Stimulated activated CD8-positive, alpha-beta memory T cell treated with anti-CD3 and anti-CD28 coated beads, Interleukin-4, amount 100 ng/mL, for 24 hours (primary cell): Measurements from ENCODE around the gene C1R.

ENCODE experiments used
- DNase-seq: peaks from one replicate; pipeline ENCODE4 v3.0.0-alpha.2; 2020; ENCODE audit warnings: low read depth

C1R gene

DNA sequence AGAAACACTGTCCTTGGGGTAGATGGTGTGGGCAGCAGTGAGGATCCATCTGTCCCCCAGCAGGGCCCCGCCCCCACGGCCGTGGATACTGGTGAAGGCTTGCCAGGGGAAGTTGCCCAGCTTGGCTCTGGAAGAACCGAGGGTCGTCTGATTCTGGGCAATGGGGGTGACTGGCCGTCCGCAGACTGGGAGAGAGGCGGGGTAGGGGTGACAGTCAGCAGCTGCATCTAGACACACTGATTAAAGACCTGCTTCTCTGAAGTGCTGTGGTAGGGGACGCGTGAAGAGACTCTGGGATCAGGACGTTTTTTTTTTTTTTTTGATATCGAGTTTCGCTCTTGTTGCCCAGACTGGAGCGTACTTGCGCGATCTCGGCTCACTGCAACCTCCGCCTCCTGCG, 4.7 kb upstream of the C1R start:
- DNase-seq, result no peak

DNA sequence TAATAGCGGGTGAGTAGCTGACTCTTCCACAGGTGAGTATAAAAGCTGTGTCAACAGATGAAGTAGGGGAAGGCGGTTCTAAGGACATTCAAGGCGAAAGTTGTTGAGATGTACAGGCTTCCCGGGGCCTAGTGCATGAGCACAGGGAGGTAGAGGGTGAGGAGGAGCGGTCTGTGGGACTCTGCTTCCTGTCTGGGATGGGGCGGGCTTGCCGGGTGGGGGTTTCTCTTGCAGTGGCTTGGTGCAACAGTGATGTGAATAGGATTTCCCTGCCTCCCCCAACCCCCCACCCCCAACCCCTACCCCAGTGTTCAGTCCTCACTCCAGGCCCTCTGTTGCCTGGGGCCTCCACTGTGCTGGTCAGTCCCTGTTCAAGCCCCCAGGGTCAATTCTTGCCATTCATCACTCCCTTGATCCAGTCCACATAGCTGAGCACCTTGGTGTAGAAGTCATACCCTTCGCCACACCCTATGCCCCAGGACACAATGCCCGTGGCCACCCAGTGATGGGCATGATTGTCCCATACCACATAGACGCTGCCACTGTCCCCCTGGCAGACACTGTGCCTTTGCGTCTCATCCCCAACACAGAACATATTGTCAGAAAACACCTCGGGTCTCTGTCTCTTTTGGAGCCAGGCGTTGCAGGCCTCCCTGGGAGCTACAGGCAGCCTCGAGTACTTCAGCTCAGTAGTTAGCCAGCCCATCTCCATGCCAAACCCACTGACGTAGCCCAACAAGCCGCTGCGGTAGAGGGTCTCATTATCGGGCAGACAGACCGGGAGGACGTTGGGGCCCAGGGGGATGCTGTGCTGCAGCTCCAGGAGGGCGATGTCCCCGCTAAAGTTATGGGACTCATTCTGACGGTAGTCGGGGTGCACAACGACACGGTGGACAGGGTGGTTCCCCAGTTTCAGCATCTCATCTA, 4.0 kb upstream of the C1R start:
- DNase-seq, result no peak

DNA sequence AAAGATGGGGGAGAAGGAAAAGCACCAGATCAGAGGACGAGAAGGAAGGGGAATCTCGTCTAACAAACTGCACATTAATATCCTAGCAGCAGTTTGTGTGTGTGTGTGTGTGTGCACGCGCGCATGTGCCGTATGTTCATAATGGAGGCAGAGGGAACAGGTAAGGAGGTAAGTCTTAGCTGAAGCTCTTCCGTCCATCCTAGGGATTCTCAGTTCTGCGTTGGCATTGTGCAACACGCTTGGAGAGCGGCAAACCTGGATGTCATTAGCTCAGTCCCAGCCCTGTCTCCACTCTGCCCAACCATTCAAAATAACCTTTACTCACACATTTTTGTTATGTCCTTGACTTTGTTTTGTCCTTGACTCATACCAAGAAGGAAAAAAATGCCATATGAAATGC, 1.6 kb upstream of the C1R start:
- no peak for DNase-seq

DNA sequence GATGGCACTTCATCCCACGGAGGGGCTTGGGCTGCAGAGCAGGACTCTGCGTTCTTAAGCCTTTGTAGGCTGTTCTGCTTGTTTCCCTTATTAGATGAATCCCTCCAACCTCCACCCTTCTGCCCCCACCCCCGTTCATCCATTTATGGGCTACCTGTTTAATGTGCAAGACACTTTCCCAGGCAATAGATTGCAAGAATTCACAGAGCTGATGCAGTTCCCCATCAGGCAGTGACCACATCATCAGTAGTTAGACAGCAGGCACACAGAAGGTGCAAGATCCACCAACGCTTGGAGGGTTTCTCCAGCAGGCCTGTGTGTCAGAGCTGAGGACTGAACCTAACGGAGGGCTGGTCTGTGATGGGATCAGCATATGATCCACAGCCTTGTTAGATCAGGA, 1.2 kb upstream of the C1R start:
- no peak for DNase-seq

DNA sequence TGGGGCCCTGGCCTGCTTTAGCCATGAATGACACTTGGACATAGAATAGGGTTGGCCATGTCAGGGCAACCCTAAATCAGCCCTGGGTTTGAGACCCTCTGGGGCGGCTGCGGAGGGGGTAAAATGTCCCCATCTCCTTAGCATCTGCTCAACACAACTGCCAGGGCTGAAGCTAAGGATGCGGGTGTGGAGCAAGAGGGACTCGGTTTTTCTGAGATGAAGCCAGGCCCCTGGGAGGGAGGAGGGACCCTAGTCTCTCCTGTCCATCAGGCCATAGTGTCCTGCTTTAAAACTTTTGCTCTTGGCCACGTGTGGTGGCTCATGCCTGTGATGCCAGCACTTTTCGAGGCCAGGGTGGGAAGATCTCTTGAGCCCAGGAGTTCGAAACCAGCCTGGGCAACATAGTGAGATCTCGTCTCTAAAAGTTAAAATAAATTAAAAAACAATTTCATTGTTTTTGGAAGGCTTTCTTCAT, 778 bp upstream of the C1R start:
- DNase-seq, result no peak

DNA sequence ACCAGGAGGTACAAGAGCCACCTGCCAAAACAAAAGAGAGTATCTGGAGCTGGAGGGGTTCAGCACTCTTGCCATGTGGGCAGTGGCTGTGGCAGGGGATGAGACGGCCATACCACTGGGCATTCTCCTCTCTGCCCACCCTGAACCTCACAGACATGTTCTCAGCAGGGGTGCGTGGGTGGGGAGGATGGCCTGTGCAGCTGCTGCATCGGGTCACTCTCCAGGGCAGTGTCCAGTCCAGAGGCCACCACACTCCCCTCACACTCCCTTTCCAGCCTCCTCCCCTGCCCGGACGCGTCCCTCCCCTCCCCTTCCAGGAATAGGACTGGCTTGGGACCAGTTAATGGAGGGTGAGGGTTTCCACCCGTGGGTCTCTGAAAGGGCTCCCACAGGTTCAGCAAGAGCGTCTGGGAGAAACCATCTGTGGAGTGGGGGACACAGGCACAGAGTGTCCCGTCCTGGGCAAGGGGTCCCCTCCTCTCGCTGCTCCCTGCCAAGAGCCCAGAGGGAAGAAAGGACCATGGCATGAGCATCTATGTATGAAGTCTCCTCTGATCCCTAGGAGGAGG, 501 bp downstream of the C1R start:
- DNase-seq, result no peak

DNA sequence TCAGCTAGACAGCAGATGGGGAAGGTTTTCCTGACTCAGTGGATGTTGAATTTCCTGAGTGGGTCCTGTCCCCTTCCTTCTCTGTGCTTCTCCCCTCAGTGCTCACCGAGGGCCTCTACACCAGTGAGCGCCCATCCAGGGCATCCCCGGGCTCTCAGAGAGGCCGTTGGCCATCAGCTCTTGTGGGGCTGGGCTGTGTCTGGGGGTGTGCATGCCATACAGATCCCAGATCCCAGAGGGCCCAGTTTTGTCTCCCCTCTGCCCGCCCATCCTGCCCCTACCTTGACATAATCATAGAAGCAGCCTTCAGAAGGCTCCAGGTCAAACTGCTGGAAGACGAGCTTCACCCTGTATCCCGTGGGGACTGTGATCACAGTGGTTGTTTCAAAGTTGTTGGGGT, 1.1 kb downstream of the C1R start:
- no peak for DNase-seq

DNA sequence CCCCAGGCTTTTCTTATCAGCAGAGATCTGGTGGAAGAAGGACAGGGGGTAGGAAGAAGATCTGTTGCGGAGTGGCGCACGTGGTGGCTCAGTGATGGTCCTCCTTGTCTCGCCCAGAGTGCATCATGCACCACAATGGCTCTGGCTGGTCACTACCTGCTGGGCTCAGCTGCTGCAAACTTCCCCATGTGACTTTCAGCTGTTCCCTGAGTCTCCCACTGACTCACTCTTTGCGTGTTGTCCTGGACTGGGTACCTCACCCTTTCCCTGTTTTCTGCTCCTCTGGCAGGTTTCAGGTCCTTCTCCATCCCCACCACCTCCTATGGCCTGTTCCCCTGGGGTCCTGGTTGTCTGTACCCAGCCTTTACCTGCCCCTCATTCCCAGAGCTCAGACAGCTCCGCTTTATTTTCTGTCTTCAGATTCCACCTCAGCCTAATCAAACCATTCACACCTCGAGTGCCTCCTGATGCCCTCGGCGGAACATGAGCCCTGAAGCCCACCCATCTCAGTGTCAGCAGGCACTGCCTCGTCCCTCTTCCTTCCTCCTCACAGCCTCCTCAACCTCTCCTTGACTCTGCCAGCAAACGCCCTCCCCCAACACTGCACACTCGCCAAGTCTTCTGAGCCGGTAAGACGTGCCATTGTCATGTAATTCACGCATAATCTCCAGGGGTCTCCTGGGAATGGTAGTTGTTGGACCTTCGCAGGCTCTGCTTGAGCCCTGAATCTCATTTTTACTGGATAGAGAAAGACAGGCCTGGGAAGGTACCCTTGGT, 1.8 kb downstream of the C1R start:
- DNase-seq, result no peak

DNA sequence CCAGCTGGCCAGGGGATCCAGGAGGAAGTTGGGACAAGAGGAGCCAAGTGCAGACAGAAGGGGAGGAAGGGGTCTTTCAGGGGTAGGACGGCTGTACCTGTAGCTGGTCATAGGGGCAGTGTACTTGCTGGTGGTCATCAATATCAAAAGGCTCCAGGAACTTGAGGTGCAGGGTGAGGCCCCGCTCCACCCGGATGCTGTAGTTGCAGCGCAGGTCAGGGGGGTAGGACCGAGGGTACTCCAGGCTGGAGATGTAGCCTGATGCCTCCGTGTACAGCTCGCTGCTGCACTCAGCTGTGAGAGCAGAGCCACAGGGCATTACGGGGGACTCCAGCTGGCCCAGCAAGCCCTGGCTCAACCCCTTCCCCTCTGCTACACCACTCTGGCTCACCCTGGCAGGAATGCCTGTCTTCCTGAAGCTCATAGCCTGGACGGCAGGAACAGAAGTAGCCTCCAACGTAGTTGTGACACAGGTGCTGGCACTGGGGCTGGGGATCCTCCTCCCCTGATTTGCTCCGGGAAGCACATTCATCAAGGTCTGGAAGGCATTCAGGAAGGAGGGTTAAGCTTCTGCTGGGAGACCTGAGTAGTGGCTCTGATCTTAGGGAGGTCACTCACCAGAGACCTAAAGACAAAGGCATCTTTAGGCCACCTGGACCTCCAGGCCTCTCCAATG, 2.9 kb downstream of the C1R start:
- DNase-seq, result no peak

DNA sequence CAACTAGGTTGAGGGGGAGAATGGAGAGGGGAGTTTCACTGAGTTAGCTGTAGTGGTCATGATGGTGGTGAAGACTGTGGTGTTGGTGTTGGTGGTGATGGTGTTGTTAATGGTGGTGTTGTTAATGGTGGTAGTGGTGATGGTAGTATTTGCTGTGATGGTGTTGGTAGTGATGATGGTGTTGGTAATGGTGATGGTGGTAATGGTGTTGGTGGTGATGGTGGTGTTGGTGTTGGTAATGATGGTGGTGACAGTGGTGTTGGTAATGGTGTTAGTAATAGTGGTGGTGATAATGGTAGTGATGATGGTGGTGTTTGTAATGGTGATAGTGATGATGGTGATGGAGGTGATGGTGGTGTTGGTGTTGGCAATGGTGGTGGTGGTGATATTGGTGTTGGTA, 9.1 kb downstream of the C1R start:
- DNase-seq, result no peak

DNA sequence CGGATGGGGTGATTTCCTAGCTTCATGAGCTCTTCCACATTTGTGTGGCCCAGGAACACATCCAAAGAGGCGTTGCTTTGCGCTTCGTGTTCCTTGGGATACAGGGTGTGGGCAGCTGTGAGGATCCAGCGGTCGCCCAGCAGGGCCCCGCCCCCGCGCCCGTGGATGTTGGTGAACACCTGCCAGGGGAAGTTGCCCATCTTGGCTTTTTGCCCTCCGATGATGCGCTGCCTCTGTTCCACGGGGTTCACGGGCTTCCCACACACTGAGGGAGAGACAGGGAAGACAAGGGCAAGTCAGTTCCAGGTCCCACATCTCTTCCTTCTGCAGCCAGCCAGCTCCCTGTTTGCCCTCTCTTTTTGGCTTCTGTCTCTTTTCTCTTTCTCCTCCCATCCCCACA, 11.2 kb downstream of the C1R start:
- no peak for DNase-seq

DNA sequence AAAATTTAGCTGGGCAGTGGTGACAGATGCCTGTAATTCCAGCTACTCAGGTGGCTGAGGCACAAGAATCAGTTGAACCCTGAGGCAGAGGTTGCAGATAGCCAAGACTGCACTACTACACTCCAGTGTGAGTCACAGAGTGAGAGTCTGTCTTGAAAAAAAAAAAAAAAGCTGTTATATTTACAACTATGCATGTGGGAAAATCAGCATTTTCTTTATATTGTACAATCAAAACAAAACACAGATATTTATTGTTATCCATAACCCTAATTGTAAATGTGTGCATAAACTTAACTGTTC, 12.5 kb downstream of the C1R start:
- DNase-seq, result no peak

DNA sequence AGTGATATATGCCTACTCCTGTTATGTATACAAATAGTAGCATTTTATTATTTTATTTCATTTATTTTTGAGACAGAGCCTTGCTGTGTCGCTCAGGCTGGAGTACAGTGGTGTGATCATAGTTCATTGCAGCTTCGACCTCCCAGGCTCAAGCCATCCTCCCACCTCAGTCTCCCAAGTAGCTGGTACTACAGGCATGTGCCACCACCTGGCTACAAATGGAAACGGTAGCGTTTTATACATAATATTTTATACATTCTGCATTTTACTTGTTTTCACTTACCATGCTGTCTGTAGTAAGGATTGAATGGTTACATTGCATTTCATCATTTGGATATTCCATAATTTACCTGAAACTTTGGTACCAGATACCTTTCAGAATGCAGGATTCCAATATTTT, 14.1 kb downstream of the C1R start:
- DNase-seq, result no peak

DNA sequence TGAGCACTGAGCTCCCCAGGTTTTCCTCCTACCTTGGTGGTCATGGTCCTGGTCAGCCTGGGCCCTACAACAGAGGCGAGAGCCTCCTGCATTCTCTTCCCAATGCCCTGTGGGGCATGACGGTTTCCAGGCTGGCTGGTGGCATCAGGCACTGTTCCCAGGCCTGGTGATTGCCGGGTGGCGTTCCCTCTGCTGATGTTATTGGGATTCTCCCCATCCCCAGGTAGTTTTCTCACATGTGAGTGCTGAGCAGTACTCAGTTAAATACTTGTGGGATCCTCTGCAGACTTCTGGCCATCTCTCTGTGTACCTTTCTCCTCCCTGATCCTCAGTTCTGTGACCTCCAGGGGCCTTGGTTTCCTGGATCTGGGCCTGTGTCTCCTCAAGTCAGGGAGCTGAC, 15.8 kb downstream of the C1R start:
- no peak for DNase-seq

DNA sequence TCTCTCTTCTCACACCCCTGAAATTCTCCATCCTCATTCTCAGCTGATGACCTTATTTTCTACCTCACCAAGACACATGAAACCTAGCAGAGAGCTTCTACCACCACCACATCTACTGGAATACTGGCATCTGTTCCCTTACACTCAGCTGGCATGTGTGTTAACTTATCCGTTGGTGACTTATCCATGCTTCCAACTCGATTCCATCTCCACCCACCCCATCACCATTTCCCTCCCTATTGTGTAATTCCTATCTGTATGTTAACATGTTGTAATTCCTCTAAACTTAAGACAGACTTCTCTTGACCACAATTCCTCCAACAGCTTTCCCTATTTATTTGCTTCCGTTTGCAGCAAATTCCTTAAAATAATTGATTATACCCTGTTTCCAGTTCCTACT, 16.3 kb downstream of the C1R start:
- no peak for DNase-seq

DNA sequence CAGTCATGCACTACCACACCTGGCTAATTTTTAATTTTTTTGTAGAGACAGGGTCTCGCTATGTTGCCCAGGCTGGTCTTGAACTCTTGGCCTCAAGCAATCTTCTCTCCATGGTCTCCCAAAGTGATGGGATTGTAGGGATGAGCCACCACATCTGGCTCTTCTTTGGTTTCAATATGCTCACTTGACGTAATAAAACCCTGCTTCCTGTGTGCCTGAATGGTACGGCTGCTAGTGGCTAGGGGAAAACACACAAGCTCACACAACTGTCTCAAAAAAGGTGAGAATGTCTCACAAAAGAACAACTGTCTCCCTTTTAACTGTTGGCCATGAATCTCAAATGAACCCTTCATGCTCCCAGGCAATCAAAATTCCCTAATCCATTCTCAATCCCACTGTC, 16.7 kb downstream of the C1R start:
- DNase-seq, result no peak

DNA sequence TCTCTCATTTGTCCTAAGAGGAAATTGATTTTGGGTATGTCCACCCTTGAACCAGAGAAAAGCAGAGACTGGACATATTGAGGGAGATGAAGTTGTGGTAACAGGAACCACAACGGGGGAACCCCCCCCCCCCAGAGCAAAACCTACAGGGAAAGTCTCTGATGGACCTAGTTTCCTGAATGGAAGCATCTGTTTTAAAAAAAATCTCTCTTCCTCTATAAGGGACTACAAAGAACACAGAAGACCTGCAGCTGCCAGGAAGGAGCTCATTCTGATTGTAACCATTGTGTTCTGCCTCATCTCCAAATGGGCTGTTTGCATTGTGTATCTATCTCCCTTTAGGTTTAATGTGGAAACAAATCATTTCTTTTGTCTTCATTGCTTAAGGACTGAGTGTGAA, 18.3 kb downstream of the C1R start:
- DNase-seq, result no peak

DNA sequence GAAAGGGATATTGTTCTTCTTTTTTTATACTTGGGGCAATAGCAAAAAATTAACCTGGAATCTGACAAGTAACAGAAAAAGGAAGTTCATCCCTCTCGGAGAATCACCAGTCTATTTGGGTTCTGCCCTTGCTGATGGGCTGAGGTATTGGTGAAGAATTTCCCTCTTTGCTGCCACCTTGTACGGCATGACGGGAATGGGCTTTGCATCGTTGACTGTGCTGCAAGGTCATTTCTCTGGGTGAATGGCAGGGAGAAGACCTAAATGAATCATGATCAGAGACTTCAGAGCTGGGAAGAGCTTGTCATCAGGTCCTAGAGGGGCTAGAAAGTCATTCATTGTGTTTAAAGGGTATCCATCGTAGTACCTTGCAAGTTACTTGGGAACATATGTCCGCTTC, 19.7 kb downstream of the C1R start:
- no peak for DNase-seq

DNA sequence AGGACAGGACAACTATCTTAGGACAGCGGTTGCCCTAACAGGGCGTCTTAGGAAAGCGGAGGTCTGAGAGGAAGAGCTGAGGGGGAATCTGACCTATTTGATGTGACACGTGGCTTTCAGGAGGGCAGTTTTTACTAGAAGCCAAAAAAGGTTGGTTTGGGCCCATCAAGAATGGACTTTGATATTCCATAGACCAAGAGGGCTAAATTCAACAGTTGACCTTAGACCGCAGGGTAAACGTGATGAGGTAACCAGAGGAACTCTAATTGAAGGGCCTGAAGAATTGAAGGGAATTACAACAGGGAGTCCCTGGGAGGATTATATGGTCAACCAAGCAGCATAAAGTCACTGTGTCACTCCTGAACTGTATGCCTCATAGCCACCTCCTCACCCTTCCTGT, 20.2 kb downstream of the C1R start:
- no peak for DNase-seq

DNA sequence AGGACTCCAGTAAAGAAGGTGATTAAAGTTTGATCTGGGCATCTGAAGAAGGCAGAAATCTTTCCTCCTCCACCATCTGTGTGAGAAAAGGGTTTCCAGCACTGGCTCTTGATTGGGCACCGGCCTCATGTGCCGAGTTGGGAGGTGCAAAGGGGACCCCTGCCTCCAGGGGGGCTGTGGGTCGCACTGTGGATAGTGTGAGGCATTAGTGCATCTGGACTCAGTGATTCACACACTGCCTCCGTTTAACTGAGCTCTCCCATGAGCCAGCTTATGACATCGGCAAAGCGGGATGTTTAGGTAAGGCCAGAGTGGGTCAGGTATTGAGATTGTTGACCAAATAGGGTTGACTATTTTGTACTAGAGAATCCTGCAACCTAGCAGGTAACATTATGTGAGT, 22.9 kb downstream of the C1R start:
- no peak for DNase-seq

DNA sequence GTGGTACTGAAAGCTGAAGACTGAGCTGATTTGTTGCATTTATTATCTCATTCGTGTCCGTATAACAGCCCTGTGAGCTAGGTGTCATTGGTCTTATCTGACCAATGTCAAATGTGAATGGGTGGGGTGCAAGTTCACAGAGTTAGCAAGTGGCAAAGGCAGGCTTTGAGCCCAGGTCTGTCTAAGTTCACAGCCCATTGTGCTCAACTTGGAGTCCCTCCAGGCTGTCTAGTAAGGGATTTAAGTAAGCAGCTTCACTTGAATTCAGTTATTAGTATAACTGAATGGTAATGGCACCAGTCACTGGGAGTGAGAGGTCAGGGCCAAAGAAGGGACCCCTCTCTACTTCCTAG, 23.3 kb downstream of the C1R start:
- DNase-seq, result no peak

DNA sequence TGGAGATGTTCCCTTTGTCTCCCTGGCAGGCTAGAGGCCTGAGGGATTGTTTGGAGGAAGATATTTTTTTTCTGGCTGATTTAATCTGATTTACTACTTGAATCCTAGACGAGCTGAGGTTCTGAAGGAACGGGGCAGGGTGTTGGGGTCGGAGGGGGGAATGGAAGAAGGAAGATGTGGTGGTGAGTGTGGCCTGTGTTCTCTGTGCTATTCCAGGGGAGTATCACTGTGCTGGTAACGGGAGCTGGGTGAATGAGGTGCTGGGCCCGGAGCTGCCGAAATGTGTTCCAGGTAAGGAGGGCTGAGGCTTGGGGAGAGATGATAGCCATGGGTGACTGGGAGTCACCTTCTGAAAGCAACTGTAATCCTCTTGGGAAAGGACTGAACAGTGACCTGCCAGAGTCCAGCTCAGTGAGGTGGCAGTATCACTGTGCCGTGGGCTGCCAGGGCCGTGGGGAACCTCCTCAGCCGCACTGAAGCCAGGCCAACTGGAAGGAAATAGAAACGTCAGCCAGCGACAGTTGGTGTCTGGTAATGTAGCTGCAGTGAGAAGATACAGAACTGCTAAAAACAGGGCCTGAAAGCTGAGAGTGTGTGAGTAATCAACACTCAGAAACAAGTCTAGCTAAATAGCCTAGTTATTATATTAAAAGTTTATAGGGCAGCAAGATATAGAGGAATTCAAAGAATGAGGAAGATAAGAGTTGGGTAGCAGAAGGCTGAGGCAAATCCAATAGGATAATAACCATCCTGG, 23.8 kb downstream of the C1R start:
- DNase-seq, result no peak
